Measurements from ENCODE around the gene HSPA12B.

DNA sequence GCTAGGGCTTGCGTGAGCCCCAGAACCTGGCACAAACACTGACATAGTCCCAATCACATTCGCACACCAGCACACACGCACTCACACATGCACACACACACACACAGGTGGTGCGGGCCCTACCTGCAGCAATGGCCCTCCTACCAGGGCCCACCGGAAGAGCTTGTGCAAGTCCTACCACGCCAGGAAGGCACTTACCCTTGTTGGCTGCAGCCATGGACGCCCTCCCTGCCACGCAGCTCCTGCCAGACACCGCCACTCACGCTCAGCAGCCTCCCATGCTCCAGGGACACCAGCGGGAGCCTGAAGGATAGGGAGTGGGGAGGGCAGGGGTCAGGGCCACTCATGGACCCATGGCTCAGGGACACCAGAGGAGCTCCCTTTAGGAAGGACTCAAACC lies 27.4 kb downstream of the HSPA12B start:
- TF ChIP-seq, protein P1, sequence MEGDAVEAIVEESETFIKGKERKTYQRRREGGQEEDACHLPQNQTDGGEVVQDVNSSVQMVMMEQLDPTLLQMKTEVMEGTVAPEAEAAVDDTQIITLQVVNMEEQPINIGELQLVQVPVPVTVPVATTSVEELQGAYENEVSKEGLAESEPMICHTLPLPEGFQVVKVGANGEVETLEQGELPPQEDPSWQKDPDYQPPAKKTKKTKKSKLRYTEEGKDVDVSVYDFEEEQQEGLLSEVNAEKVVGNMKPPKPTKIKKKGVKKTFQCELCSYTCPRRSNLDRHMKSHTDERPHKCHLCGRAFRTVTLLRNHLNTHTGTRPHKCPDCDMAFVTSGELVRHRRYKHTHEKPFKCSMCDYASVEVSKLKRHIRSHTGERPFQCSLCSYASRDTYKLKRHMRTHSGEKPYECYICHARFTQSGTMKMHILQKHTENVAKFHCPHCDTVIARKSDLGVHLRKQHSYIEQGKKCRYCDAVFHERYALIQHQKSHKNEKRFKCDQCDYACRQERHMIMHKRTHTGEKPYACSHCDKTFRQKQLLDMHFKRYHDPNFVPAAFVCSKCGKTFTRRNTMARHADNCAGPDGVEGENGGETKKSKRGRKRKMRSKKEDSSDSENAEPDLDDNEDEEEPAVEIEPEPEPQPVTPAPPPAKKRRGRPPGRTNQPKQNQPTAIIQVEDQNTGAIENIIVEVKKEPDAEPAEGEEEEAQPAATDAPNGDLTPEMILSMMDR (IDR thresholded peaks at IDR 0.05; ENCODE audit: low read depth, low read length), result no peak
- TF ChIP-seq MYC (IDR thresholded peaks at IDR 0.05; ENCODE audit: low read depth, low read length), result no peak

Data from NB4 (cell line).